Measurements from ENCODE around the gene CDK15. TPM values are rescaled to one million over a fixed set of nuclear protein-coding genes. Genes with fewer than 3 reads are reported as not detected.

The CDK15 gene

Small RNAs within 50 kb of the gene (small RNA-seq; reads per million reads assigned to genes)
- gene RF00019 (not detected), gene RNU6-440P (not detected), gene UBE2V1P11 (not detected)

All from skeletal muscle satellite cell (primary cell).